GM10266 (cell line): ENCODE measurements around the gene CD3D.

Source experiments
- DNase-seq: peaks from one replicate; pipeline ENCODE4 v3.0.0; 2012; ENCODE audit errors: extremely low spot score
- CTCF ChIP-seq: IDR thresholded peaks from 2 replicates; pipeline ENCODE4 v1.5.1; 2012; ENCODE audit warnings: mild to moderate bottlenecking, low read depth; ENCODE audit not compliant: control insufficient read depth, insufficient read depth; ENCODE audit errors: missing control alignments

CD3D gene

GRCh38 chr11:118304227-118304567 lies 38.3 kb downstream of the CD3D start:
- DNase-seq, result no peak
- no peak for TF ChIP-seq CTCF

GRCh38 chr11:118301600-118302195 lies 40.8 kb downstream of the CD3D start:
- no peak for DNase-seq
- no peak for TF ChIP-seq CTCF

GRCh38 chr11:118295815-118296454 lies 46.6 kb downstream of the CD3D start:
- peak; percentile 69 for TF ChIP-seq CTCF
- DNase-seq, result peak; percentile 22

- no peak for DNase-seq
- no peak for TF ChIP-seq CTCF
These were observed 47.3 kb downstream of the CD3D start for GRCh38 chr11:118295199-118295598.

GRCh38 chr11:118294053-118294452 lies 48.5 kb downstream of the CD3D start:
- DNase-seq, result no peak
- no peak for TF ChIP-seq CTCF

GRCh38 chr11:118291477-118292135 lies 50.9 kb downstream of the CD3D start:
- DNase-seq, result no peak
- TF ChIP-seq CTCF, result no peak

- DNase-seq, result peak; percentile 31
- TF ChIP-seq CTCF, result peak; percentile 67
These were observed 51.6 kb downstream of the CD3D start for GRCh38 chr11:118290923-118291322.
